Neural cell (in vitro differentiated cells): Measurements from ENCODE around the gene PTPRC. TPM values are rescaled to one million over a fixed set of nuclear protein-coding genes. Genes with fewer than 3 reads are reported as not detected.

Source experiments
- H2AFZ ChIP-seq: fragments of 200-600, 300-800 bp; sonication (generic), shearing (Covaris generic); 2 replicates; pipeline ENCODE4 v1.6.0; 2014; ENCODE audit warnings: low read depth, mild to moderate bottlenecking, antibody characterized with exemption, low read length, moderate library complexity
- H3F3A ChIP-seq: fragments of 200-600 bp; shearing (Covaris generic); 2 replicates; pipeline ENCODE4 v1.6.1; 2016; ENCODE audit warnings: mild to moderate bottlenecking, moderate library complexity, mixed read lengths, antibody characterized with exemption, low read length; ENCODE audit not compliant: insufficient read depth, poor library complexity, severe bottlenecking
- H3K27ac ChIP-seq: fragments of 200-600, 300-800 bp; sonication (generic), shearing (Covaris generic); 2 replicates; pipeline ENCODE4 v1.5.1; 2014; ENCODE audit warnings: mild to moderate bottlenecking, low read length, moderate library complexity
- H3K27me3 ChIP-seq: fragments of 300-800, 200-600 bp; sonication (generic), shearing (Covaris generic); 2 replicates; pipeline ENCODE4 v1.6.0; 2014; ENCODE audit warnings: mild to moderate bottlenecking, low read depth, low read length, moderate library complexity; ENCODE audit not compliant: insufficient read depth
- H3K36me3 ChIP-seq: fragments of 300-800, 200-600 bp; sonication (generic), shearing (Covaris generic); 2 replicates; pipeline ENCODE4 v1.5.1; 2014; ENCODE audit warnings: mild to moderate bottlenecking, antibody characterized with exemption, low read length, moderate library complexity; ENCODE audit not compliant: insufficient read depth
- H3K4me2 ChIP-seq: fragments of 300-800, 200-600 bp; sonication (generic), shearing (Covaris generic); 2 replicates; pipeline ENCODE4 v1.6.0; 2014; ENCODE audit warnings: mild to moderate bottlenecking, low read length
- H3K4me3 ChIP-seq: fragments of 300-800, 200-600 bp; sonication (generic), shearing (Covaris generic); 2 replicates; pipeline ENCODE4 v1.5.1; 2014; ENCODE audit warnings: mild to moderate bottlenecking, low read length, moderate library complexity
- H3K79me2 ChIP-seq: fragments of 200-600 bp; shearing (Covaris generic); replicated peaks from 2 replicates; pipeline ENCODE4 v1.6.0; 2014; ENCODE audit warnings: mild to moderate bottlenecking, low read length, moderate library complexity; ENCODE audit not compliant: insufficient read depth
- H3K9ac ChIP-seq: fragments of 300-800, 200-600 bp; sonication (generic), shearing (Covaris generic); 2 replicates; pipeline ENCODE4 v1.6.1; 2016; ENCODE audit warnings: mild to moderate bottlenecking, low read length, mixed read lengths
- H3K9me2 ChIP-seq: fragments of 200-600 bp; shearing (Covaris generic); 2 replicates; pipeline ENCODE4 v1.6.1; 2016; ENCODE audit warnings: mild to moderate bottlenecking, low read length, mixed read lengths; ENCODE audit not compliant: insufficient read depth
- H3K9me3 ChIP-seq: fragments of 200-600, 300-800 bp; sonication (generic), shearing (Covaris generic); 2 replicates; pipeline ENCODE4 v1.6.1; 2016; ENCODE audit warnings: mild to moderate bottlenecking, mixed run types, low read length, moderate library complexity, mixed read lengths
- H4K20me1 ChIP-seq: fragments of 200-600 bp; shearing (Covaris generic); 2 replicates; pipeline ENCODE4 v1.6.1; 2016; ENCODE audit warnings: mild to moderate bottlenecking, mixed run types; ENCODE audit not compliant: insufficient read depth
- EP300 ChIP-seq: fragments of 450-650 bp; conservative IDR thresholded peaks from 2 replicates; pipeline ENCODE4 v1.6.1; 2014; ENCODE audit warnings: antibody characterized with exemption, mild to moderate bottlenecking, moderate library complexity; ENCODE audit not compliant: poor library complexity, severe bottlenecking
- EZH2 ChIP-seq: fragments of 200-600, 300-800 bp; shearing (Covaris generic), sonication (generic); IDR thresholded peaks from 2 replicates; pipeline ENCODE4 v1.6.1; 2014; ENCODE audit warnings: antibody characterized with exemption, low read length, borderline replicate concordance, mild to moderate bottlenecking; ENCODE audit not compliant: insufficient read depth, poor library complexity, severe bottlenecking
- MXI1 ChIP-seq: fragments of 450-650 bp; conservative IDR thresholded peaks from 2 replicates; pipeline ENCODE4 v1.6.1; 2014; ENCODE audit warnings: antibody characterized with exemption, mild to moderate bottlenecking; ENCODE audit not compliant: poor library complexity, severe bottlenecking
- POLR2AphosphoS5 ChIP-seq: IDR thresholded peaks from 2 replicates; pipeline ENCODE4 v1.6.1; 2012
- RAD21 ChIP-seq: fragments of 450-650 bp; conservative IDR thresholded peaks from 2 replicates; pipeline ENCODE4 v1.6.1; 2014; ENCODE audit warnings: antibody characterized with exemption, mild to moderate bottlenecking, moderate library complexity
- SMC3 ChIP-seq: fragments of 450-650 bp; conservative IDR thresholded peaks from 2 replicates; pipeline ENCODE4 v1.6.1; 2014; ENCODE audit warnings: antibody characterized with exemption, mild to moderate bottlenecking, moderate library complexity; ENCODE audit not compliant: poor library complexity
- TAF1 ChIP-seq: IDR thresholded peaks from 2 replicates; pipeline ENCODE4 v1.6.1; 2012; ENCODE audit warnings: low read depth
- polyA plus RNA-seq: library from polyadenylated mRNA; depleted of rRNA; stranded (reverse); fragments of >200 nt; gene quantifications from 2 replicates; pipeline ENCODE4 v1.2.3, GENCODE V29; 2014
- TF ChIP-seq, protein P1 (sequence below): fragments of 450-650 bp; IDR thresholded peaks from 2 replicates; pipeline ENCODE4 v1.5.1; 2014; ENCODE audit warnings: antibody characterized with exemption, mild to moderate bottlenecking, moderate library complexity; ENCODE audit not compliant: poor library complexity, severe bottlenecking
- TF ChIP-seq, protein P2 (sequence below): IDR thresholded peaks from 2 replicates; pipeline ENCODE4 v1.6.1; 2012; ENCODE audit warnings: borderline replicate concordance

The PTPRC gene
- polyA plus RNA-seq, 1 donor from 2014 or later: 0.12 TPM

- H2AFZ ChIP-seq: no peak overlapping the region
These were observed 35.2 kb downstream of the PTPRC start for GRCh38 chr1:198674009-198674408.

DNA sequence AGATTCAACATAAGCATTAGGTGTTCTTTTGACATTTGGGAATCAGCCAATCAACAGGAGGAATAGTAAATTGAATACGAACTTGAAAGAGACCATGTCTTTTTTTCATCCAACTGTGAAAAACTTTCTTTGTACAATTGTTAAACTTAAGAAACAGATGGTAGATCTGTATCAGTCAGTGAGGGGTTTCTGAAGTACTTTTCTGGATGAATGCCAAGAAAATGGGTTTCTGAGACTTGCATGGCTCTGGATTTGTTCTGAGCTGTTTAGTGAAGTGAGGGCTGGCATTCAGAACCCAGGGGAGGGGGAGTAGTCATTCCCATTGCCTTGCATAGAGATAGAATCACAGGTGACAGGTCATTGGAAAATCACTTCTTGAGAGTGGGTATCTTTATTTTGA lies 37.4 kb downstream of the PTPRC start:
- Histone ChIP-seq H3F3A (no peaks in the 10 kb centered on the region), H2AFZ (no peak overlapping the region), H3K9ac (no peak overlapping the region), H3K36me3 (no peaks in the 10 kb centered on the region), H3K9me3 (no peaks in the 10 kb centered on the region), H3K9me2 (no peaks in the 10 kb centered on the region), H3K27ac (no peak overlapping the region), H3K27me3 (no peaks in the 10 kb centered on the region), H3K4me3 (no peak overlapping the region), H4K20me1 (no peaks in the 10 kb centered on the region), H3K79me2 (no peaks in the 10 kb centered on the region), H3K4me2 (no peak overlapping the region)
- TF ChIP-seq, protein P1, sequence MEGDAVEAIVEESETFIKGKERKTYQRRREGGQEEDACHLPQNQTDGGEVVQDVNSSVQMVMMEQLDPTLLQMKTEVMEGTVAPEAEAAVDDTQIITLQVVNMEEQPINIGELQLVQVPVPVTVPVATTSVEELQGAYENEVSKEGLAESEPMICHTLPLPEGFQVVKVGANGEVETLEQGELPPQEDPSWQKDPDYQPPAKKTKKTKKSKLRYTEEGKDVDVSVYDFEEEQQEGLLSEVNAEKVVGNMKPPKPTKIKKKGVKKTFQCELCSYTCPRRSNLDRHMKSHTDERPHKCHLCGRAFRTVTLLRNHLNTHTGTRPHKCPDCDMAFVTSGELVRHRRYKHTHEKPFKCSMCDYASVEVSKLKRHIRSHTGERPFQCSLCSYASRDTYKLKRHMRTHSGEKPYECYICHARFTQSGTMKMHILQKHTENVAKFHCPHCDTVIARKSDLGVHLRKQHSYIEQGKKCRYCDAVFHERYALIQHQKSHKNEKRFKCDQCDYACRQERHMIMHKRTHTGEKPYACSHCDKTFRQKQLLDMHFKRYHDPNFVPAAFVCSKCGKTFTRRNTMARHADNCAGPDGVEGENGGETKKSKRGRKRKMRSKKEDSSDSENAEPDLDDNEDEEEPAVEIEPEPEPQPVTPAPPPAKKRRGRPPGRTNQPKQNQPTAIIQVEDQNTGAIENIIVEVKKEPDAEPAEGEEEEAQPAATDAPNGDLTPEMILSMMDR: no peak
- TF ChIP-seq SMC3 (no peak), MXI1 (no peak), RAD21 (no peak), POLR2AphosphoS5 (no peak), EZH2 (no peak)
- TF ChIP-seq, protein P2, sequence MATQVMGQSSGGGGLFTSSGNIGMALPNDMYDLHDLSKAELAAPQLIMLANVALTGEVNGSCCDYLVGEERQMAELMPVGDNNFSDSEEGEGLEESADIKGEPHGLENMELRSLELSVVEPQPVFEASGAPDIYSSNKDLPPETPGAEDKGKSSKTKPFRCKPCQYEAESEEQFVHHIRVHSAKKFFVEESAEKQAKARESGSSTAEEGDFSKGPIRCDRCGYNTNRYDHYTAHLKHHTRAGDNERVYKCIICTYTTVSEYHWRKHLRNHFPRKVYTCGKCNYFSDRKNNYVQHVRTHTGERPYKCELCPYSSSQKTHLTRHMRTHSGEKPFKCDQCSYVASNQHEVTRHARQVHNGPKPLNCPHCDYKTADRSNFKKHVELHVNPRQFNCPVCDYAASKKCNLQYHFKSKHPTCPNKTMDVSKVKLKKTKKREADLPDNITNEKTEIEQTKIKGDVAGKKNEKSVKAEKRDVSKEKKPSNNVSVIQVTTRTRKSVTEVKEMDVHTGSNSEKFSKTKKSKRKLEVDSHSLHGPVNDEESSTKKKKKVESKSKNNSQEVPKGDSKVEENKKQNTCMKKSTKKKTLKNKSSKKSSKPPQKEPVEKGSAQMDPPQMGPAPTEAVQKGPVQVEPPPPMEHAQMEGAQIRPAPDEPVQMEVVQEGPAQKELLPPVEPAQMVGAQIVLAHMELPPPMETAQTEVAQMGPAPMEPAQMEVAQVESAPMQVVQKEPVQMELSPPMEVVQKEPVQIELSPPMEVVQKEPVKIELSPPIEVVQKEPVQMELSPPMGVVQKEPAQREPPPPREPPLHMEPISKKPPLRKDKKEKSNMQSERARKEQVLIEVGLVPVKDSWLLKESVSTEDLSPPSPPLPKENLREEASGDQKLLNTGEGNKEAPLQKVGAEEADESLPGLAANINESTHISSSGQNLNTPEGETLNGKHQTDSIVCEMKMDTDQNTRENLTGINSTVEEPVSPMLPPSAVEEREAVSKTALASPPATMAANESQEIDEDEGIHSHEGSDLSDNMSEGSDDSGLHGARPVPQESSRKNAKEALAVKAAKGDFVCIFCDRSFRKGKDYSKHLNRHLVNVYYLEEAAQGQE: no peak

More at GRCh38 chr1:198674009-198674408, 35.2 kb downstream of the PTPRC start:
- H3K27ac ChIP-seq: no peak overlapping the region
- H3K79me2 ChIP-seq: no peaks in the 10 kb centered on the region
- no peaks in the 10 kb centered on the region for H3K36me3 ChIP-seq
- no peaks in the 10 kb centered on the region for H3K9me3 ChIP-seq
- H3K9ac ChIP-seq: no peak overlapping the region
- no peaks in the 10 kb centered on the region for H3K9me2 ChIP-seq
- TF ChIP-seq TAF1: no peak
- no peak for TF ChIP-seq SMC3
- TF ChIP-seq, protein P1: no peak
- no peak for TF ChIP-seq EP300
- no peak for TF ChIP-seq POLR2AphosphoS5
- no peak for TF ChIP-seq RAD21
- TF ChIP-seq, protein P2: no peak
- no peak for TF ChIP-seq MXI1
- TF ChIP-seq EZH2: no peak
- H3K4me2 ChIP-seq: no peak overlapping the region
- H3F3A ChIP-seq: no peaks in the 10 kb centered on the region
- H3K4me3 ChIP-seq: no peak overlapping the region
- H3K27me3 ChIP-seq: no peaks in the 10 kb centered on the region
- H4K20me1 ChIP-seq: no peaks in the 10 kb centered on the region
